DND-41 (cell line): ENCODE results near the gene MACROD2.

Experiments
- ATAC-seq: fragments of 200-7000 bp; cut with Tn5 transposase; 3 replicates; pipeline ENCODE4 v1.9.1; 2021; ENCODE audit warnings: low read depth; ENCODE audit not compliant: insufficient read depth
- DNase-seq: peaks from one replicate; pipeline ENCODE4 v3.0.0-alpha.2; 2020
- H2AFZ ChIP-seq: 2 replicates; pipeline ENCODE4 v1.6.0; 2012; ENCODE audit warnings: low read depth, low read length
- H3K27ac ChIP-seq: 2 replicates; pipeline ENCODE4 v1.5.1; 2012; ENCODE audit warnings: low read length, inconsistent platforms
- H3K27me3 ChIP-seq: fragments of 200-600 bp; sonication (generic); 2 replicates; pipeline ENCODE4 v1.6.0; 2012; ENCODE audit warnings: low read length, mild to moderate bottlenecking, inconsistent platforms; ENCODE audit not compliant: insufficient read depth, poor library complexity
- H3K36me3 ChIP-seq: 2 replicates; pipeline ENCODE4 v1.5.1; 2012; ENCODE audit warnings: low read length, inconsistent platforms; ENCODE audit not compliant: insufficient read depth
- H3K4me1 ChIP-seq: 2 replicates; pipeline ENCODE4 v1.5.1; 2012; ENCODE audit warnings: mild to moderate bottlenecking, low read length; ENCODE audit not compliant: insufficient read depth
- H3K4me2 ChIP-seq: 2 replicates; pipeline ENCODE4 v1.6.0; 2012; ENCODE audit warnings: mild to moderate bottlenecking, moderate library complexity, low read length, inconsistent platforms; ENCODE audit not compliant: insufficient read depth
- H3K4me3 ChIP-seq, 2 experiments: fragments of 200-600 bp in 1 of 2; shearing (Covaris generic) in 1 of 2; 2 replicates each; pipeline ENCODE4 v1.5.1; 2012 to 2016; ENCODE audit warnings: inconsistent platforms in 2 of 2, low read length in 2 of 2, mild to moderate bottlenecking in 2 of 2, low read depth in 1 of 2, moderate library complexity in 1 of 2
- H3K79me2 ChIP-seq: 2 replicates; pipeline ENCODE4 v1.6.0; 2012; ENCODE audit warnings: low read length, inconsistent platforms; ENCODE audit not compliant: insufficient read depth
- H3K9ac ChIP-seq: 2 replicates; pipeline ENCODE4 v1.6.0; 2012; ENCODE audit warnings: low read depth, mild to moderate bottlenecking, inconsistent platforms, low read length, moderate library complexity
- H3K9me3 ChIP-seq: 2 replicates; pipeline ENCODE4 v1.5.1; 2012; ENCODE audit warnings: low read length, moderate library complexity, mild to moderate bottlenecking, inconsistent platforms; ENCODE audit not compliant: insufficient read depth, severe bottlenecking
- H4K20me1 ChIP-seq: 2 replicates; pipeline ENCODE4 v1.6.0; 2012; ENCODE audit warnings: low read length; ENCODE audit not compliant: insufficient read depth
- EZH2 ChIP-seq: IDR thresholded peaks from 3 replicates; pipeline ENCODE4 v1.6.1; 2012; ENCODE audit warnings: borderline replicate concordance, low read depth, mild to moderate bottlenecking, moderate library complexity, low read length, inconsistent platforms; ENCODE audit not compliant: severe bottlenecking
- TF ChIP-seq, protein P1 (sequence below): IDR thresholded peaks from 2 replicates; pipeline ENCODE4 v1.5.1; 2012; ENCODE audit warnings: borderline replicate concordance, low read length, moderate library complexity, mild to moderate bottlenecking; ENCODE audit not compliant: poor library complexity, severe bottlenecking; ENCODE audit errors: extremely low read depth

The MACROD2 gene

DNA sequence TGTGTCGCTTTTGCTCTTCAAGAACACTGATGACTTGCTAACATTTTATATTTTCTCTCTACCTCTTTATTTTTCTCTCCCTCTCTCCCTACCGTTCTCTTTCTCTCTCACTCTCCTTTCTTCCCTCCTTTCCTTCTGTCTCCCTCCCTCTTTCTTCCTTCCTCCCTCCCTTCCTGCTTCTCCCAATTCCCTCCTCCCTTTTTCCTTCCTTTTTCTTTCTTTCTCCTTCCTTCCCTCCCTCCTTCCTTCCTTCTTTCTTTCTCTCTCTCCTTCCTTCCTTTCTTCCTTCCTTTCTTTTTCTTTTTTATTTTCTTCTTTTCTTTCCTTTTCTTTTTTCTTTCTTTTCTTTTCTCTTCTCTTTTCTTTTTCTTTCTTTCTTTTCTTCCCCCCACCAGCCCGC, 1511.8 kb downstream of the MACROD2 start:
- H3K79me2 ChIP-seq, result no peaks in the 10 kb centered on the region
- H3K9me3 ChIP-seq, result no peaks in the 10 kb centered on the region
- no peaks in the 10 kb centered on the region for H3K4me1 ChIP-seq
- H3K4me2 ChIP-seq, result no peak overlapping the region
- no peak overlapping the region for H3K9ac ChIP-seq
- no peaks in the 10 kb centered on the region for H4K20me1 ChIP-seq
- no peaks in the 10 kb centered on the region for H3K36me3 ChIP-seq
- no peak overlapping the region for H3K4me3 ChIP-seq
- ATAC-seq (no peak), DNase-seq (no peak)
- no peak for TF ChIP-seq EZH2
- TF ChIP-seq, protein P1, sequence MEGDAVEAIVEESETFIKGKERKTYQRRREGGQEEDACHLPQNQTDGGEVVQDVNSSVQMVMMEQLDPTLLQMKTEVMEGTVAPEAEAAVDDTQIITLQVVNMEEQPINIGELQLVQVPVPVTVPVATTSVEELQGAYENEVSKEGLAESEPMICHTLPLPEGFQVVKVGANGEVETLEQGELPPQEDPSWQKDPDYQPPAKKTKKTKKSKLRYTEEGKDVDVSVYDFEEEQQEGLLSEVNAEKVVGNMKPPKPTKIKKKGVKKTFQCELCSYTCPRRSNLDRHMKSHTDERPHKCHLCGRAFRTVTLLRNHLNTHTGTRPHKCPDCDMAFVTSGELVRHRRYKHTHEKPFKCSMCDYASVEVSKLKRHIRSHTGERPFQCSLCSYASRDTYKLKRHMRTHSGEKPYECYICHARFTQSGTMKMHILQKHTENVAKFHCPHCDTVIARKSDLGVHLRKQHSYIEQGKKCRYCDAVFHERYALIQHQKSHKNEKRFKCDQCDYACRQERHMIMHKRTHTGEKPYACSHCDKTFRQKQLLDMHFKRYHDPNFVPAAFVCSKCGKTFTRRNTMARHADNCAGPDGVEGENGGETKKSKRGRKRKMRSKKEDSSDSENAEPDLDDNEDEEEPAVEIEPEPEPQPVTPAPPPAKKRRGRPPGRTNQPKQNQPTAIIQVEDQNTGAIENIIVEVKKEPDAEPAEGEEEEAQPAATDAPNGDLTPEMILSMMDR, result no peak
- H3K27ac ChIP-seq, result no peak overlapping the region
- H2AFZ ChIP-seq, result no peak overlapping the region
- no peaks in the 10 kb centered on the region for H3K27me3 ChIP-seq

DNA sequence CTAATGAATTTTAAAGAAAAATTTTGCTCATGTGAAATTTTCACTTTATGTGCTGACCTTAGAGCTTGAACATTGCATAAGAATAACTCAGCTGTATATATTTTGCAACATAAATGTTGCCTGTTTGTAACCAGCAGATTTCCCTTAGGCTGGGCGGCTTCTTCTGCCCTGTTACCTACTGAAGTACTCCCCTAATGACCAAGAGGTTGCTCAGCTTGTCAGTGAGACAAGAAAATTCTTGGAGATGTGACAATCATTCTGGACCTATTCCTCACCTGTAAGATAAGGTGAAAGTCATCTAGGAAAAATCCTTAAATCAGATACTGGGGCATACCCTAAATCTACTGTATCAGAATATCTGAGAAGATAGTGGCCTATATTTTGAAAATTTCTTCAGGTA, 1516.2 kb downstream of the MACROD2 start:
- H3K9ac ChIP-seq, result no peak overlapping the region
- no peaks in the 10 kb centered on the region for H3K9me3 ChIP-seq
- no peak overlapping the region for H3K4me2 ChIP-seq
- no peaks in the 10 kb centered on the region for H3K79me2 ChIP-seq
- no peak for TF ChIP-seq EZH2
- TF ChIP-seq, protein P1, result no peak
- no peak overlapping the region for H3K27ac ChIP-seq
- ATAC-seq, result no peak
- no peaks in the 10 kb centered on the region for H3K36me3 ChIP-seq
- no peaks in the 10 kb centered on the region for H3K27me3 ChIP-seq
- no peaks in the 10 kb centered on the region for H3K4me1 ChIP-seq
- H2AFZ ChIP-seq, result no peak overlapping the region
- DNase-seq, result no peak
- H4K20me1 ChIP-seq, result no peaks in the 10 kb centered on the region
- H3K4me3 ChIP-seq, result no peak overlapping the region

DNA sequence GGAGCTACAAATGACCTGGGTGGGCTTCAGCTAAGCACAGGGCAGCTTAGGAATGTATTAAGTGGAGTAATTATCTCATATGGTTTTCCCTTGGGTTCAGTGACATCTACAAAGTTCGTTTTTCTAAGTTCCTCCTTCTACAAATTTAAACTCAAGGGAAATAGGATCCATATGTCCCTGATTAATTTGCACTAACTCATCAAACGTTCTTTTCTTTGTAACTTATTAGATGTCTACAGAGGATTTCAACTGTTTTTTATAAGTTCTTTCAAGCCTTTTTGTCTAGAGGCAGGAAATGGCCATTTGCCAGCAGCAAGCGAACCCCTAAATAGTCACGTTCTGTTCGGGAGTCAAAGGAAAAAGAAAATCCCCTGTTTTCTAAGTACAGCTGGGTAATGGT, 1517.6 kb downstream of the MACROD2 start:
- no peak overlapping the region for H3K27ac ChIP-seq
- no peak overlapping the region for H2AFZ ChIP-seq
- no peaks in the 10 kb centered on the region for H3K36me3 ChIP-seq
- H3K9me3 ChIP-seq, result no peaks in the 10 kb centered on the region
- H4K20me1 ChIP-seq, result no peaks in the 10 kb centered on the region
- H3K79me2 ChIP-seq, result no peaks in the 10 kb centered on the region
- no peaks in the 10 kb centered on the region for H3K4me1 ChIP-seq
- H3K4me2 ChIP-seq, result no peak overlapping the region
- no peak for DNase-seq
- no peak overlapping the region for H3K9ac ChIP-seq
- no peak overlapping the region for H3K4me3 ChIP-seq
- no peaks in the 10 kb centered on the region for H3K27me3 ChIP-seq
- TF ChIP-seq, protein P1, result no peak
- no peak for TF ChIP-seq EZH2
- ATAC-seq, result no peak

DNA sequence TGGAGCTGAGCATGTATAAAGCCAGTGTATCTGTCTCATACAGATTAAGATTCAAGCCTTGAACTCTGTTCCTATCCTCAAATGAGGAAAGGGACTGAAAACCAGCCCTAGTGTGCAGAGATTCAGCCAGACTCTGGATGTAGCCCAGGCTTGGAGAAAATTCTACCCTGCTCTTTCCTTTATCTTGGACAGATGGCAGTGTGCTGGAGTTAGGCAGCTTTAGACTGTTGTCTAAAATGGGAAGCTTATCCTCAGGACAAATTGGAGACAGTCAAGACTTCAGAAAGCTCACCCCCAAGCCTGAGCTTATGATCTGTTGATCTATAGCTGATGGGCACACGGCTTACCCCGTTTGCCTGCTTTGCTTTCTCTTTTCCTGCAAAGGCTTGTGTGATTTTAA, 1520.4 kb downstream of the MACROD2 start:
- H3K27ac ChIP-seq, result no peak overlapping the region

More for the DNA sequence above, 1520.4 kb downstream of the MACROD2 start:
- no peak overlapping the region for H3K9ac ChIP-seq
- no peaks in the 10 kb centered on the region for H3K79me2 ChIP-seq
- H3K27me3 ChIP-seq, result no peaks in the 10 kb centered on the region
- no peak for ATAC-seq
- H3K4me2 ChIP-seq, result no peak overlapping the region
- no peak overlapping the region for H3K4me3 ChIP-seq
- H4K20me1 ChIP-seq, result no peaks in the 10 kb centered on the region
- H3K36me3 ChIP-seq, result no peaks in the 10 kb centered on the region
- H2AFZ ChIP-seq, result no peak overlapping the region
- H3K4me1 ChIP-seq, result no peaks in the 10 kb centered on the region
- DNase-seq, result no peak
- no peak for TF ChIP-seq EZH2
- TF ChIP-seq, protein P1, result no peak
- no peaks in the 10 kb centered on the region for H3K9me3 ChIP-seq
